Stimulated activated naive CD4-positive, alpha-beta T cell treated with Interleukin-2 at 50 U/mL for 16 hours (primary cell): Measurements from ENCODE around the gene VWA2.

Experiments
- DNase-seq: peaks from one replicate; lab custom pipeline; 2025; lab: John Stamatoyannopoulos, UW

Gene VWA2

GRCh38 chr10:114276066-114276465 is 37.0 kb downstream of the VWA2 start:
- DNase-seq: no peak

- DNase-seq: no peak
Measured at GRCh38 chr10:114276671-114277070, 37.6 kb downstream of the VWA2 start.

GRCh38 chr10:114278140-114278883 is 39.3 kb downstream of the VWA2 start:
- DNase-seq: no peak

- no peak for DNase-seq
Measured at GRCh38 chr10:114278884-114279191, 39.8 kb downstream of the VWA2 start.

GRCh38 chr10:114279289-114279688 is 40.2 kb downstream of the VWA2 start:
- no peak for DNase-seq

- DNase-seq: no peak
Measured at GRCh38 chr10:114279901-114280644, 41.0 kb downstream of the VWA2 start.

GRCh38 chr10:114281006-114281405 is 42.0 kb downstream of the VWA2 start:
- DNase-seq: no peak

GRCh38 chr10:114281461-114281860 is 42.4 kb downstream of the VWA2 start:
- DNase-seq: no peak

- no peak for DNase-seq
Measured at GRCh38 chr10:114282526-114282925, 43.5 kb downstream of the VWA2 start.

- DNase-seq: no peak
Measured at GRCh38 chr10:114283091-114283490, 44.0 kb downstream of the VWA2 start.

GRCh38 chr10:114283535-114284234 is 44.6 kb downstream of the VWA2 start:
- no peak for DNase-seq

GRCh38 chr10:114284346-114285071 is 45.5 kb downstream of the VWA2 start:
- no peak for DNase-seq

- DNase-seq: no peak
Measured at GRCh38 chr10:114285961-114286441, 46.9 kb downstream of the VWA2 start.

GRCh38 chr10:114286921-114287320 is 47.9 kb downstream of the VWA2 start:
- DNase-seq: no peak

GRCh38 chr10:114288424-114289095 is 49.5 kb downstream of the VWA2 start:
- no peak for DNase-seq

GRCh38 chr10:114289096-114289436 is 50.0 kb downstream of the VWA2 start:
- DNase-seq: no peak

GRCh38 chr10:114290038-114290437 is 51.0 kb downstream of the VWA2 start:
- DNase-seq: no peak

- DNase-seq: no peak
Measured at GRCh38 chr10:114291076-114291475, 52.0 kb downstream of the VWA2 start.

- DNase-seq: no peak
Measured at GRCh38 chr10:114291516-114291915, 52.5 kb downstream of the VWA2 start.

- DNase-seq: no peak
Measured at GRCh38 chr10:114293075-114293474, 54.0 kb downstream of the VWA2 start.

- DNase-seq: no peak
Measured at GRCh38 chr10:114294549-114294948, 55.5 kb downstream of the VWA2 start.

GRCh38 chr10:114295393-114295792 is 56.3 kb downstream of the VWA2 start:
- DNase-seq: no peak
